Liver (tissue), 3 donors: ENCODE data around the gene ACYP1.

Experiments used
- ATF3 ChIP-seq: IDR thresholded peaks from 2 replicates; pipeline ENCODE4 v1.6.1; 2016; ENCODE audit warnings: antibody characterized with exemption
- CTCF ChIP-seq: fragments of 150-350 bp; IDR thresholded peaks from 2 replicates; pipeline ENCODE4 v1.5.1; 2017; ENCODE audit warnings: improper control_type of control experiment, low read depth, low read length; ENCODE audit not compliant: missing input control
- EGR1 ChIP-seq, 2 donors: IDR thresholded peaks; 2 replicates each; pipeline ENCODE4 v1.6.1; 2016 to 2018; ENCODE audit warnings: antibody characterized with exemption in 2 of 2, low read depth in 2 of 2
- FOXA1 ChIP-seq: IDR thresholded peaks from 2 replicates; pipeline ENCODE4 v1.6.1; 2016; ENCODE audit warnings: antibody characterized with exemption
- GABPA ChIP-seq, 2 donors: IDR thresholded peaks in 1 of 2; conservative IDR thresholded peaks in 1 of 2; 2 replicates each; pipeline ENCODE4 v1.6.1; 2016; ENCODE audit warnings: antibody characterized with exemption in 2 of 2, mild to moderate bottlenecking in 1 of 2, moderate library complexity in 1 of 2
- HNF4G ChIP-seq: IDR thresholded peaks from 2 replicates; pipeline ENCODE4 v1.6.1; 2016; ENCODE audit warnings: antibody characterized with exemption
- JUND ChIP-seq, 2 donors: IDR thresholded peaks; 2 replicates each; pipeline ENCODE4 v1.6.1; 2016; ENCODE audit warnings: antibody characterized with exemption in 2 of 2
- MAX ChIP-seq: IDR thresholded peaks from 2 replicates; pipeline ENCODE4 v1.6.1; 2016; ENCODE audit warnings: antibody characterized with exemption
- RAD21 ChIP-seq, 2 donors: IDR thresholded peaks; 2 replicates each; pipeline ENCODE4 v1.6.1; 2016; ENCODE audit warnings: antibody characterized with exemption in 2 of 2, mild to moderate bottlenecking in 2 of 2
- REST ChIP-seq: IDR thresholded peaks from 2 replicates; pipeline ENCODE4 v1.6.1; 2016; ENCODE audit warnings: antibody characterized with exemption, mild to moderate bottlenecking
- SP1 ChIP-seq: IDR thresholded peaks from 2 replicates; pipeline ENCODE4 v1.6.1; 2018; ENCODE audit warnings: antibody characterized with exemption, mild to moderate bottlenecking
- TAF1 ChIP-seq: conservative IDR thresholded peaks from 2 replicates; pipeline ENCODE4 v1.6.1; 2016; ENCODE audit warnings: antibody characterized with exemption, mild to moderate bottlenecking
- YY1 ChIP-seq: IDR thresholded peaks from 2 replicates; pipeline ENCODE4 v1.6.1; 2016; ENCODE audit warnings: antibody characterized with exemption, mild to moderate bottlenecking
- ZBTB33 ChIP-seq: IDR thresholded peaks from 2 replicates; pipeline ENCODE4 v1.6.1; 2016; ENCODE audit warnings: antibody characterized with exemption
- donor health status: healthy.
- donor health status: healthy.

GRCh38 chr14:75079521-75079920 is 15.7 kb upstream of the ACYP1 start:
- TF ChIP-seq REST (no peak), CTCF (no peak), FOXA1 (no peak), TAF1 (no peak), EGR1 (IDR thresholded peaks at IDR 0.05; ENCODE audit: low read depth in 2 of 2) (no peak), SP1 (no peak), MAX (no peak), JUND (IDR thresholded peaks at IDR 0.05) (no peak), YY1 (no peak), ZBTB33 (no peak), RAD21 (IDR thresholded peaks at IDR 0.05) (no peak), HNF4G (no peak), ATF3 (no peak), GABPA (IDR thresholded peaks at IDR 0.05 in 1 of 2, conservative IDR thresholded peaks at IDR 0.05 in 1 of 2) (no peak)
